Suprapubic skin (tissue), 4 donors: ENCODE measurements around the gene RRBP1. TPM values are rescaled to one million over a fixed set of nuclear protein-coding genes. Genes with fewer than 3 reads are reported as not detected.
A peak's percentile ranks its signal among the peaks of the same experiment; 100 is the strongest.

ENCODE experiments used
- DNase-seq, 2 donors: peaks; one replicate each; pipeline ENCODE4 v3.0.0-alpha.2; 2019; ENCODE audit warnings: low spot score in 2 of 2
- H3K27ac ChIP-seq: fragments of 200-600 bp; sonication (generic); one replicate; pipeline ENCODE4 v1.5.1; 2019
- H3K27me3 ChIP-seq: fragments of 200-600 bp; sonication (generic); one replicate; pipeline ENCODE4 v1.5.1; 2019
- H3K36me3 ChIP-seq: fragments of 200-600 bp; sonication (generic); one replicate; pipeline ENCODE4 v1.5.1; 2019
- H3K4me1 ChIP-seq: fragments of 200-600 bp; sonication (generic); one replicate; pipeline ENCODE4 v1.5.1; 2019
- H3K4me3 ChIP-seq: fragments of 200-600 bp; sonication (generic); one replicate; pipeline ENCODE4 v1.5.1; 2019; ENCODE audit warnings: mild to moderate bottlenecking
- H3K9me3 ChIP-seq: fragments of 200-600 bp; sonication (generic); one replicate; pipeline ENCODE4 v1.5.1; 2019
- CTCF ChIP-seq, 2 donors: fragments of 200-600 bp in 1 of 2; fragments of 450-650 bp in 1 of 2; sonication (generic) in 1 of 2; IDR thresholded peaks; one replicate each; pipeline ENCODE4 v1.5.1; 2016 to 2019; ENCODE audit warnings: antibody characterized with exemption in 2 of 2, mild to moderate bottlenecking in 1 of 2, moderate library complexity in 1 of 2
- EP300 ChIP-seq: sonication (generic); formaldehyde crosslinking; IDR thresholded peaks from one replicate; pipeline ENCODE4 v1.6.1; 2017; ENCODE audit warnings: antibody characterized with exemption
- POLR2A ChIP-seq, 2 donors: fragments of 450-650 bp; IDR thresholded peaks; one replicate each; pipeline ENCODE4 v1.6.1; 2017; ENCODE audit warnings: antibody characterized with exemption in 2 of 2, mild to moderate bottlenecking in 2 of 2, moderate library complexity in 2 of 2
- POLR2AphosphoS5 ChIP-seq, 3 donors: sonication (generic); formaldehyde crosslinking; IDR thresholded peaks; one replicate each; pipeline ENCODE4 v1.6.1; 2017; ENCODE audit warnings: antibody characterized with exemption in 3 of 3
- WGBS: methylation state at CpG from one replicate; pipeline ENCODE4 v1.1.5; 2018; 5-methylcytosine and 5-hydroxymethylcytosine counted together
- total RNA-seq, 4 donors: library from RNA; depleted of rRNA; stranded (reverse); fragments of >200 nt; gene quantifications; one replicate each; pipeline ENCODE4 v1.1.0, GENCODE V29; 2016

Gene RRBP1
- total RNA-seq, 4 donors from 2014 or later = 37.5 to 52.3 (median 41.3) TPM

GRCh38 chr20:17572034-17572638 lies 109.9 kb downstream of the RRBP1 start:
- peaks cover 49% of the 10 kb centered on the region for H3K4me1 ChIP-seq
- 37% methylated on average over 7 of the region's 7 CpGs for WGBS

DNA sequence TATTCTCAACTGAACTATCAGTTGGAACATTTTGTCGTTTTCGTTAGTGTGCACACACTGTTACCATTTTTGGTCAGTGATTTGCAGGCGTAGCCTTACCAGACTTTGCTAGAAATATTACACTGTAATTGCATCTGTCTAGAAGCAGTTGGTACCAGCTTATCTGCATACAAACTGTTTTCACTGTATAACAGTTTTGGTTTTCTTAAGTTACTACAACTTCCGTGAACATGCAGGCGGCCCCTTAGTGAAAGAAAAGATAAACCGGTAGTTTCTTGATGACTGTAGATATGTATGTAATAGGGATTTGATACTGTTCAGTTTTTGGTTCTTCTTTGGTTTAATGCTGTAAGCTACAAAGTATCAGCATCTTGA lies 110.9 kb downstream of the RRBP1 start:
- TF ChIP-seq POLR2A (IDR thresholded peaks at IDR 0.05) = no peak
- no peak for TF ChIP-seq POLR2AphosphoS5 (IDR thresholded peaks at IDR 0.05)
- TF ChIP-seq EP300 = no peak
- TF ChIP-seq CTCF (IDR thresholded peaks at IDR 0.05) = no peak
- Histone ChIP-seq H3K4me1 (peaks cover 46% of the 10 kb centered on the region), H3K27ac (peak overlapping the region; percentile 100), H3K4me3 (peak overlapping the region; percentile 98), H3K9me3 (no peaks in the 10 kb centered on the region), H3K36me3 (no peaks in the 10 kb centered on the region), H3K27me3 (no peaks in the 10 kb centered on the region)
- WGBS = 8% methylated on average over 6 of the region's 6 CpGs
- DNase-seq = no peak

More at GRCh38 chr20:17572034-17572638, 109.9 kb downstream of the RRBP1 start:
- no peaks in the 10 kb centered on the region for H3K9me3 ChIP-seq
- TF ChIP-seq CTCF (IDR thresholded peaks at IDR 0.05) (no peak), EP300 (no peak), POLR2AphosphoS5 (IDR thresholded peaks at IDR 0.05) (no peak), POLR2A (IDR thresholded peaks at IDR 0.05) (no peak)
- H3K27me3 ChIP-seq = no peaks in the 10 kb centered on the region
- H3K27ac ChIP-seq = no peak overlapping the region
- DNase-seq = no peak
- H3K4me3 ChIP-seq = peak overlapping the region; percentile 98
- no peaks in the 10 kb centered on the region for H3K36me3 ChIP-seq

DNA sequence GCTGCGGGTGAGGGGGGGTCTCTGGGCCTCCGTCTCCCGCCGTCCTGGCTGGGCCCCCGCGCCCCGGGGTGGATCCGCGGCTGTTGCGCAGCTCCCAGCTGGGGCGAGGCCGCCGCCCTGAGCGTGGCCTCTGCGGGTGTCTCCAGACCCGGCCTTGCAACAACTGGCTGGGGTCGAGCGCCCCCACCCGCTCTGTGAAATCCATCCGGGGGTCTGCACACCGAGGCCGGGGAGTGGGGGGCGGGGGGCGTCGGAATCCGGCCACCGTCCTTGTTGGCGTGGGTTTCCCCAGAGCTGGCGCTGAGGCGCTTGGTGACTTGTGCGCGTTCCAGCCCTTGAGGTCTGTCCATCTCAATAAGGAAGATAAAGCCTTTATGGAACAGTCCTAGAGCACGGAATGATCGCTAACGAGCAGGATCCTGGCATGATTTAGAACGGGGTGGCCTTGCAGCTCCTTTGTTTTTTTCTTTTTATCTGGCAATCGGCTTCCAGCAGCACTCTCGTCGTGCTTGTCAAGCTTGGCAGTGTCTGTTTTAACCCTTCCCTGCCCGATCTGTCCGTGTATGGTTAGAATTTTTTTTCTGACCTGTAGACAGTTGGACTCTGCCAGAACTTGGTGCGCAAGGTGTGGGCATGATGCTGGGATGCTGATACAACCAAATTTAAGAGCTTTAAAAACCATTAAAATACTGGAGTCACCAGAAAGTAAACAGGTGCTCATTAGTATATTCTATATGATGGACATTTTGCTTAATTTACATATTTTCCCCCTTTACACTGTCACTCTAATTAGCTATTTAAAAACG lies 111.5 kb downstream of the RRBP1 start:
- Histone ChIP-seq H3K9me3 (no peaks in the 10 kb centered on the region), H3K4me3 (peak overlapping the region; percentile 98), H3K4me1 (peaks cover 46% of the 10 kb centered on the region), H3K27ac (peak overlapping the region; percentile 100), H3K36me3 (no peaks in the 10 kb centered on the region), H3K27me3 (no peaks in the 10 kb centered on the region)
- WGBS = under 1% methylated on average over 13 of the region's 43 CpGs
- DNase-seq = peak; percentile 81 to 84
- no peak for TF ChIP-seq EP300
- TF ChIP-seq POLR2AphosphoS5 (IDR thresholded peaks at IDR 0.05) = no peak
- no peak for TF ChIP-seq POLR2A (IDR thresholded peaks at IDR 0.05)
- no peak for TF ChIP-seq CTCF (IDR thresholded peaks at IDR 0.05)

DNA sequence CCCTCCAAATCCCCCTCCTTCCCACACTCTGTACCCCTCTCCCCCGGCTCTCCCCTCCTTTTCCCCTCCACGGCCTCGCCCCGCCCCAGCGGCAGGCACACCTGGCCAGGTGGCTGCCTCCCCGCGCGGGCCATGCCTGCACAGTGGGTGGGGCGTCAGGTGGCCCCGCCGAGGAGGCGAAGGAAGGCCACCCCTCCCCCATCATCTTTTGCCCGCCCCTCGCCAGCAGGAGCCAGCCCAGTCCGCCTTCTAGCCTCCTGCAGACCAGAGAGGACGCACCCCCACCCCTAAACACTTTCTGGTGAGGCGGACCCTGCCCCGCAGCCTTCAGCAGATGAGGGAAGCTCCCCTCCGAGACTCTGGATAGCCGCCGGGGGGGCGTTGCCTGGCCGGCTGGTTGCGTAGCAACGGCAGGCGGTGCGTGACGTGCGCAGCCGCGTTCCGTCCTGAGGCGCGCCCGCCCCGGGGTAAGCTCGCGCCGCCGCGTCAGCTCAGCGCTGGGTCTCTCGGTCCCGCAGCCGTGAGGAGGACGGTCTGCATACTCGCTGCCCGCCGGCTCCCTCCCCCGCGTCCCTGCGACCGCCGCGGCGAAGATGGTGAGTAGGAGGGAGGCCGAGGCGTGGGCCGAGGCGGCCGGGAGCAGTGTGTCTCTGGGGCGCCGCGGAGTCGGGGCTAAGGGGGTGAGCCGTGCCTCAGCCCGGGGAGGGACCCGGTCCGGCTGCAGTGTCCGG lies 112.3 kb downstream of the RRBP1 start, which contains the start of gene DSTN:
Gene DSTN, plus strand, starts transcription at position 460 of the 731 bp plus-strand sequence. Its CDS starts 134 bp downstream, at position 594.
- Histone ChIP-seq H3K4me3 (peak within 1 kb of the TSS; percentile 98), H3K9me3 (no peaks in the 10 kb centered on the region), H3K36me3 (no peaks in the 10 kb centered on the region), H3K27me3 (no peaks in the 10 kb centered on the region), H3K4me1 (peaks cover 44% of the 10 kb centered on the region), H3K27ac (peak within 1 kb of the TSS; percentile 100)
- DNase-seq = peak; percentile 97 to 98
- TF ChIP-seq POLR2AphosphoS5 (IDR thresholded peaks at IDR 0.05) (peak; percentile 89 to 97 (median 95)), POLR2A (IDR thresholded peaks at IDR 0.05) (peak; percentile 80 to 95), EP300 (peak; percentile 58), CTCF (IDR thresholded peaks at IDR 0.05) (no peak)
- WGBS = 1% methylated on average over 14 of the region's 70 CpGs
